Left ventricle myocardium inferior (tissue), 1 donor: ENCODE measurements around the gene ADA. TPM values are rescaled to one million over a fixed set of nuclear protein-coding genes. Genes with fewer than 3 reads are reported as not detected.

ENCODE experiments used
- DNase-seq: peaks from one replicate; pipeline ENCODE4 v3.0.0-alpha.2; 2020
- H3K27ac ChIP-seq: fragments of 200-600 bp; replicated peaks from 2 replicates; pipeline ENCODE4 v1.8.0; 2021
- H3K27me3 ChIP-seq: fragments of 200-600 bp; 2 replicates; pipeline ENCODE4 v1.8.0; 2021; ENCODE audit warnings: low read depth
- H3K36me3 ChIP-seq: fragments of 200-600 bp; 2 replicates; pipeline ENCODE4 v1.8.0; 2021
- H3K4me1 ChIP-seq: fragments of 200-600 bp; 2 replicates; pipeline ENCODE4 v1.8.0; 2021
- H3K4me3 ChIP-seq: fragments of 200-600 bp; 2 replicates; pipeline ENCODE4 v1.8.0; 2021; ENCODE audit warnings: mild to moderate bottlenecking, moderate library complexity
- H3K9me3 ChIP-seq: fragments of 200-600 bp; replicated peaks from 2 replicates; pipeline ENCODE4 v1.8.0; 2021
- intact Hi-C: fragments of 100-400 bp; cut with micrococcal nuclease; formaldehyde crosslinking; loops from one replicate; pipeline ENCODE4 v1.11.0; 2022
- total RNA-seq: library from RNA; stranded (reverse); fragmentation: NEBNext Ultra II Directional; extraction: Animal tissue kit (Norgen Biotek cat#: 25700); gene quantifications from one replicate; pipeline ENCODE4 v1.2.1, GENCODE V29; 2021
- TF ChIP-seq, protein P1 (sequence below): fragments of 200-600 bp; IDR thresholded peaks from 2 replicates; pipeline ENCODE4 v1.8.0; 2021; ENCODE audit warnings: antibody characterized with exemption, mild to moderate bottlenecking, borderline replicate concordance
- donor health status: DM: no; HTN: yes; CAD: no; lungs with severe emphysema.

ADA gene
- total RNA-seq, 1 donor from 2014 or later, result 6.7 TPM

DNA sequence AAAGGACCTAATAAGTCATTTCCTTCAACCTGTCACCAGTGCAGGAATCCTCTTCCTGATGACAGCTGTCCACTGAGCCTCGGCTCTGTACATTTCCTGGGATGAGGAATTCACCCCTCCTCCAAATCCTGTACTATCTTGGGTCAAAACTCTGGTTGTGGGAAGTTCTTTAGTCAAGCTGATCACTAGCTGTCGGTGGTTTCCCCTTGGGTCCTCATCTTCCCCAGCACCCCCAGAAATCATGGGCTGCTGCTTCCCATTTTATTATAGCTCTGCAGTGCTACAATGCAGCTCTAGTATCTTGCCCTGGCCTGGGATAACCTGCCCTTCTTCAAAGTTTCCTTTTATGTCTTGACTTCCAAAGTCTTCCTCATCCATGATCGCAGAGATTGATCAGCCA is 14.6 kb upstream of the ADA start:
- TF ChIP-seq, protein P1, sequence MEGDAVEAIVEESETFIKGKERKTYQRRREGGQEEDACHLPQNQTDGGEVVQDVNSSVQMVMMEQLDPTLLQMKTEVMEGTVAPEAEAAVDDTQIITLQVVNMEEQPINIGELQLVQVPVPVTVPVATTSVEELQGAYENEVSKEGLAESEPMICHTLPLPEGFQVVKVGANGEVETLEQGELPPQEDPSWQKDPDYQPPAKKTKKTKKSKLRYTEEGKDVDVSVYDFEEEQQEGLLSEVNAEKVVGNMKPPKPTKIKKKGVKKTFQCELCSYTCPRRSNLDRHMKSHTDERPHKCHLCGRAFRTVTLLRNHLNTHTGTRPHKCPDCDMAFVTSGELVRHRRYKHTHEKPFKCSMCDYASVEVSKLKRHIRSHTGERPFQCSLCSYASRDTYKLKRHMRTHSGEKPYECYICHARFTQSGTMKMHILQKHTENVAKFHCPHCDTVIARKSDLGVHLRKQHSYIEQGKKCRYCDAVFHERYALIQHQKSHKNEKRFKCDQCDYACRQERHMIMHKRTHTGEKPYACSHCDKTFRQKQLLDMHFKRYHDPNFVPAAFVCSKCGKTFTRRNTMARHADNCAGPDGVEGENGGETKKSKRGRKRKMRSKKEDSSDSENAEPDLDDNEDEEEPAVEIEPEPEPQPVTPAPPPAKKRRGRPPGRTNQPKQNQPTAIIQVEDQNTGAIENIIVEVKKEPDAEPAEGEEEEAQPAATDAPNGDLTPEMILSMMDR, result no peak
- no peak overlapping the region for H3K4me3 ChIP-seq
- H3K27me3 ChIP-seq, result no peaks in the 10 kb centered on the region
- no peaks in the 10 kb centered on the region for H3K4me1 ChIP-seq
- intact Hi-C loops, result no loop called here
- no peak overlapping the region for H3K27ac ChIP-seq
- H3K9me3 ChIP-seq, result no peaks in the 10 kb centered on the region
- H3K36me3 ChIP-seq, result no peaks in the 10 kb centered on the region
- DNase-seq, result no peak

DNA sequence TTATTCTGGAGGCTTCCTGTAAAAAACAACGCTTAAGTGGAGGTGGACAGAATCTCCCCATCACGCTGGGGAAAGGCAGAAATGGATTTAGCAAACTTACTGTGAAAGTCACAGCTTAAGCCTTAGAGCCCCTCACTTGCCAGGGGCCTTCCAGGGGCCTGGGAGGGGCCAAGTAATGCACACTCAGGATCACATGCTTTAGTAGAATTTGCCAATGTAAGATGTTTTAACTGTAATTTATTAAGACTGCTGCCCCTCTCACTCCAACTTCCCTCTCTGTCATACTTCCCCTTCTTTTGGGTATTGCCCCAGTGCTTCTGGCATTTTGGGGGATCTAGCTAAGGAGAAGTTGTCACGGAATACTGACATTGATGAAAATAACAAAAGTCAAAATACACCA is 12.6 kb upstream of the ADA start:
- H3K4me1 ChIP-seq, result no peaks in the 10 kb centered on the region
- intact Hi-C loops, result no loop called here
- H3K4me3 ChIP-seq, result no peak overlapping the region
- no peaks in the 10 kb centered on the region for H3K36me3 ChIP-seq
- no peak for DNase-seq
- TF ChIP-seq, protein P1, result no peak
- H3K27me3 ChIP-seq, result no peaks in the 10 kb centered on the region
- H3K9me3 ChIP-seq, result no peaks in the 10 kb centered on the region
- no peak overlapping the region for H3K27ac ChIP-seq

DNA sequence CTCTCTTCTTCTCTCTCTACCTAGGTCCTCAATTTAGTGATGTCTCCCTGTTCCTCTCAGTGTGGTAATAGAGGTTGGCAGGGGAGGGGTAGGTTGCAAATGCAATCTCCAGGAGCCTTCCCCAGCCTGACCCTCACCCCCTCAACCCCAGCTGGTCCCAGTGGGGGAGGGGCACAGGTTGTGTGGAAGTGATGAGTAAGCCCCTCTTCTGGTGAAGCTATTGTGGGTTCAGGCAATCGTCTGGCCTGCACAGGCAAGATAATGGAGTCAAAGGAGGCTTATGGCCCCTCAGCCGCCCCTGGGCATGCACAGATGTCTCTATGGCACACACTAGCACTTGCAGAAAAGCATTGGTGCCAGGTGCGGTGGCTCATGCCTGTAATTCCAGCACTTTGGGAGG is 10.8 kb upstream of the ADA start:
- Histone ChIP-seq H3K4me1 (no peaks in the 10 kb centered on the region), H3K27ac (no peak overlapping the region), H3K36me3 (no peaks in the 10 kb centered on the region), H3K4me3 (no peak overlapping the region), H3K9me3 (peaks cover 4% of the 10 kb centered on the region), H3K27me3 (no peaks in the 10 kb centered on the region)
- intact Hi-C loops, result no loop called here
- TF ChIP-seq, protein P1, result no peak
- DNase-seq, result no peak

DNA sequence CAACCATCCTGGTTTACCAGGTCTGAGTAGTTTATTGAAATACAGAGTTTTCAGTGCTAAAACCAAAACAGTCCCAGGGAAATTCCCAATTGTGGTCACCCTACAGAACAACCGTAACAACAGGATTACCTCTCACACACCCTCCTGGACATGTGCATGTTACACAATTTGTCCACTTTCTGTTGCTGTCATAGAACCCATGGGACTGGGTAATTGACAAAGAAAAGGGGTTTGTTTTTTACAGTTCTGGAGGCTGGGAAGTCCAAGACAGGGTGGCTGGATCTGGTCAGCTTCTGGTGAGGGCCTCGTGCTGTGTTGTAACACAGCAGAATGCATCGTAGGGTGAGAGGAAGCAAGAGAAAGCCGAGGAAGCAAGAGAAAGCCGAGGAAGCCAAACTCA is 9.1 kb upstream of the ADA start:
- Histone ChIP-seq H3K4me1 (no peaks in the 10 kb centered on the region), H3K36me3 (no peaks in the 10 kb centered on the region), H3K4me3 (no peak overlapping the region), H3K27me3 (no peaks in the 10 kb centered on the region), H3K9me3 (peaks cover 4% of the 10 kb centered on the region), H3K27ac (no peak overlapping the region)
- no peak for DNase-seq
- intact Hi-C loops, result no loop called here
- TF ChIP-seq, protein P1, result no peak

DNA sequence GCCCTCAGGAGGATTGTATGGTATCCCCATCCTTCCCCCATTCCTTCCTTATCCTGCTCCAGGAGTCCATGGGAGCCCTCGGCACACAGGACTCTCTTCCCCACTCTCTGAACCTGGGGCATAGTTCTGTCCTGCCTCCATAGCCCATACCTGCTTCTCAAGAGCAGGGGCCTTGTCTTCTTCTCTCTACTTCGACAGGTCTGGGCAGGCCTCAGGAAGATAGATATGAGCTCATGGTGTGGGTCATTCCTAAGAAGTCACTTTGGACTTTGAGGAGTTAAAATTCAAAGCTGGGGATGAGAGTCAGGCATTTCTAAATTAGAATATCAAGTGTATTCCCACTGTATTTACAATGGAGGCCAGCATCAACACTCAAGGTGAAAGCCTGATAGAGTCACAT is 8.4 kb upstream of the ADA start:
- Histone ChIP-seq H3K4me1 (no peaks in the 10 kb centered on the region), H3K4me3 (no peak overlapping the region), H3K27me3 (no peaks in the 10 kb centered on the region), H3K36me3 (no peaks in the 10 kb centered on the region), H3K9me3 (peaks cover 4% of the 10 kb centered on the region), H3K27ac (no peak overlapping the region)
- TF ChIP-seq, protein P1, result no peak
- no peak for DNase-seq
- intact Hi-C loops, result no loop called here

DNA sequence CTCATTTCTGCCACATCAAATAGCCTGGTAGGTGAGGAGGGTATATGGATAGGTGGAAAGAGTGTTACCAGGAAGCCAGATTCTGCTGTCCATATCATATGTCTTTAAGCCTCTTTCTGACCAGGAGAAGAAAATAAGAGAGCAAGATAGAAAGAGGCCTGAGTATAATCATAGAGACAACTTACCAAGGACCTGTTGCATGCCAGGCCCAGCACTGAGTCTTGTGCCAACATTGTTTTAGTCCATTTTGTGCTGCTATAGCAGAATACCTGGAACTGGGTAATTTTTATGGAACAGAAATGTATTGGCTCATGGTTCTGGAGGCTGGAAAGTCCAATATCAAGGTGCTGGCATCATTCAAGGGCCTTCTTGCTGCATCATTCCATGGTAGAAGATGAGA is 7.3 kb upstream of the ADA start:
- no peak for DNase-seq
- Histone ChIP-seq H3K4me3 (no peak overlapping the region), H3K9me3 (peaks cover 4% of the 10 kb centered on the region), H3K36me3 (no peaks in the 10 kb centered on the region), H3K27me3 (no peaks in the 10 kb centered on the region), H3K27ac (no peak overlapping the region), H3K4me1 (no peaks in the 10 kb centered on the region)
- intact Hi-C loops, result no loop called here
- TF ChIP-seq, protein P1, result no peak
